H9 (cell line): ENCODE data around the gene ABLIM1. TPM values are rescaled to one million over a fixed set of nuclear protein-coding genes. Genes with fewer than 3 reads are reported as not detected.

Experiments
- DNase-seq: peaks from one replicate; pipeline ENCODE4 v3.0.0-alpha.2; 2017
- H2AFZ ChIP-seq: one replicate; pipeline ENCODE4 v1.6.1; 2013; ENCODE audit warnings: mild to moderate bottlenecking, low read length, control low read depth, moderate library complexity
- H2AK5ac ChIP-seq: 2 replicates; pipeline ENCODE4 v1.6.1; 2013; ENCODE audit warnings: low read length, control low read depth, mixed read lengths; ENCODE audit not compliant: insufficient read length
- H2BK120ac ChIP-seq: one replicate; pipeline ENCODE4 v1.6.1; 2013; ENCODE audit warnings: low read depth, mild to moderate bottlenecking, low read length, control low read depth, inconsistent platforms; ENCODE audit not compliant: poor library complexity, severe bottlenecking
- H2BK12ac ChIP-seq: 2 replicates; pipeline ENCODE4 v1.6.1; 2013; ENCODE audit warnings: low read length, control low read depth, mixed read lengths, low read depth; ENCODE audit not compliant: insufficient read length
- H2BK15ac ChIP-seq: 2 replicates; pipeline ENCODE4 v1.6.1; 2013; ENCODE audit warnings: low read depth, low read length, control low read depth
- H2BK20ac ChIP-seq: one replicate; pipeline ENCODE4 v1.6.1; 2013; ENCODE audit warnings: low read depth, mild to moderate bottlenecking, low read length, control low read depth, inconsistent platforms; ENCODE audit not compliant: poor library complexity, severe bottlenecking
- H2BK5ac ChIP-seq: 2 replicates; pipeline ENCODE4 v1.6.1; 2013; ENCODE audit warnings: low read length, control low read depth, mixed read lengths; ENCODE audit not compliant: insufficient read length
- H3K14ac ChIP-seq: 2 replicates; pipeline ENCODE4 v1.6.1; 2013; ENCODE audit warnings: low read length, control low read depth; ENCODE audit not compliant: insufficient read depth
- H3K18ac ChIP-seq: 2 replicates; pipeline ENCODE4 v1.6.1; 2013; ENCODE audit warnings: low read depth, mild to moderate bottlenecking, mixed read lengths, low read length, control low read depth; ENCODE audit not compliant: insufficient read length
- H3K23ac ChIP-seq: 2 replicates; pipeline ENCODE4 v1.6.1; 2013; ENCODE audit warnings: low read length, control low read depth, mixed read lengths, low read depth; ENCODE audit not compliant: insufficient read length
- H3K23me2 ChIP-seq: 2 replicates; pipeline ENCODE4 v1.6.1; 2013; ENCODE audit warnings: low read depth, mild to moderate bottlenecking, mixed read lengths, low read length, control low read depth; ENCODE audit not compliant: insufficient read length, poor library complexity, severe bottlenecking
- H3K27ac ChIP-seq: 2 replicates; pipeline ENCODE4 v1.5.1; 2013; ENCODE audit warnings: low read length, control low read depth, mixed read lengths, low read depth; ENCODE audit not compliant: insufficient read length
- H3K27me3 ChIP-seq: 2 replicates; pipeline ENCODE4 v1.6.1; 2013; ENCODE audit warnings: low read length, control low read depth, inconsistent platforms; ENCODE audit not compliant: insufficient read depth
- H3K4ac ChIP-seq: 2 replicates; pipeline ENCODE4 v1.6.1; 2013; ENCODE audit warnings: low read depth, mild to moderate bottlenecking, control low read depth, inconsistent platforms, low read length, moderate library complexity
- H3K4me1 ChIP-seq: 2 replicates; pipeline ENCODE4 v1.6.1; 2013; ENCODE audit warnings: low read length, control low read depth, inconsistent platforms; ENCODE audit not compliant: insufficient read depth
- H3K4me2 ChIP-seq: 2 replicates; pipeline ENCODE4 v1.6.1; 2013; ENCODE audit warnings: low read length, control low read depth, mixed read lengths; ENCODE audit not compliant: insufficient read length, insufficient read depth
- H3K56ac ChIP-seq: 2 replicates; pipeline ENCODE4 v1.6.1; 2013; ENCODE audit warnings: low read depth, mild to moderate bottlenecking, mixed read lengths, low read length, control low read depth; ENCODE audit not compliant: insufficient read length
- H3K79me1 ChIP-seq: 2 replicates; pipeline ENCODE4 v1.6.1; 2013; ENCODE audit warnings: low read depth, mild to moderate bottlenecking, moderate library complexity, low read length, control low read depth, inconsistent platforms; ENCODE audit not compliant: insufficient read depth, poor library complexity, severe bottlenecking
- H3K79me2 ChIP-seq: 2 replicates; pipeline ENCODE4 v1.6.1; 2013; ENCODE audit warnings: low read length, control low read depth, inconsistent platforms; ENCODE audit not compliant: insufficient read depth
- H3K9ac ChIP-seq: 2 replicates; pipeline ENCODE4 v1.6.1; 2013; ENCODE audit warnings: low read length, control low read depth, mixed read lengths; ENCODE audit not compliant: insufficient read length; ENCODE audit errors: extremely low read depth
- H3K9me3 ChIP-seq: one replicate; pipeline ENCODE4 v1.6.1; 2013; ENCODE audit warnings: low read depth, low read length, inconsistent platforms; ENCODE audit not compliant: control insufficient read depth
- H3T11ph ChIP-seq: one replicate; pipeline ENCODE4 v1.6.1; 2013; ENCODE audit warnings: mild to moderate bottlenecking, low read length, control low read depth, inconsistent platforms
- H4K20me1 ChIP-seq: one replicate; pipeline ENCODE4 v1.6.1; 2013; ENCODE audit not compliant: control insufficient read depth, insufficient read length, insufficient read depth
- H4K5ac ChIP-seq: 2 replicates; pipeline ENCODE4 v1.6.1; 2013; ENCODE audit warnings: low read depth, mild to moderate bottlenecking, mixed read lengths, low read length, control low read depth; ENCODE audit not compliant: insufficient read length
- H4K8ac ChIP-seq: replicated peaks from 2 replicates; pipeline ENCODE4 v1.6.1; 2013; ENCODE audit warnings: low read length, control low read depth, mixed read lengths, low read depth; ENCODE audit not compliant: insufficient read length
- H4K91ac ChIP-seq: 2 replicates; pipeline ENCODE4 v1.6.1; 2013; ENCODE audit warnings: low read depth, mild to moderate bottlenecking, moderate library complexity, mixed read lengths, low read length, control low read depth; ENCODE audit not compliant: insufficient read length
- H3K27ac Mint-ChIP-seq, 3 experiments: 2 replicates in 2 of 3; 3 replicates in 1 of 3; pipeline ENCODE4 v1.8.0; 2020 to 2021; ENCODE audit warnings: mixed read lengths in 3 of 3, mild to moderate bottlenecking in 1 of 3, moderate library complexity in 1 of 3
- H3K27me3 Mint-ChIP-seq: 2 replicates; pipeline ENCODE4 v1.8.0; 2021; ENCODE audit warnings: low read depth, mild to moderate bottlenecking, moderate library complexity, mixed read lengths
- H3K36me3 Mint-ChIP-seq, 3 experiments: 2 replicates in 2 of 3; 3 replicates in 1 of 3; pipeline ENCODE4 v1.8.0; 2020 to 2021; ENCODE audit warnings: low read depth in 3 of 3, mixed read lengths in 3 of 3; ENCODE audit not compliant: insufficient read depth in 1 of 3
- H3K4me1 Mint-ChIP-seq, 2 experiments: 2 replicates each; pipeline ENCODE4 v1.8.0; 2020; ENCODE audit warnings: mixed read lengths in 2 of 2
- H3K4me3 Mint-ChIP-seq, 2 experiments: 2 replicates in 1 of 2; 3 replicates in 1 of 2; pipeline ENCODE4 v1.8.0; 2020 to 2021; ENCODE audit warnings: mild to moderate bottlenecking in 2 of 2, mixed read lengths in 2 of 2, moderate library complexity in 1 of 2
- H3K9me3 Mint-ChIP-seq, 2 experiments: 2 replicates in 1 of 2; 3 replicates in 1 of 2; pipeline ENCODE4 v1.8.0; 2020; ENCODE audit warnings: mild to moderate bottlenecking in 2 of 2, mixed read lengths in 2 of 2, moderate library complexity in 1 of 2
- WGBS: extraction: QIAGEN DNeasy Blood & Tissue Kit; methylation state at CpG from one replicate; pipeline ENCODE4 v1.1.7; 2013; ENCODE audit warnings: missing lambda C conversion rate, low lambda C conversion rate, mixed read lengths; ENCODE audit not compliant: insufficient read length; ENCODE audit errors: extremely low coverage; 5-methylcytosine and 5-hydroxymethylcytosine counted together
- total RNA-seq: library from RNA; stranded (reverse); gene quantifications from 2 replicates; pipeline ENCODE4 v1.2.1, GENCODE V29; 2021
- TF ChIP-seq, protein P1 (sequence below): fragments of 200-600 bp; sonication (generic); conservative IDR thresholded peaks from 3 replicates; pipeline ENCODE4 v1.8.0; 2021; ENCODE audit warnings: antibody characterized with exemption, mild to moderate bottlenecking

ABLIM1 gene
- total RNA-seq, 1 experiment from 2014 or later: 32.1 TPM

DNA sequence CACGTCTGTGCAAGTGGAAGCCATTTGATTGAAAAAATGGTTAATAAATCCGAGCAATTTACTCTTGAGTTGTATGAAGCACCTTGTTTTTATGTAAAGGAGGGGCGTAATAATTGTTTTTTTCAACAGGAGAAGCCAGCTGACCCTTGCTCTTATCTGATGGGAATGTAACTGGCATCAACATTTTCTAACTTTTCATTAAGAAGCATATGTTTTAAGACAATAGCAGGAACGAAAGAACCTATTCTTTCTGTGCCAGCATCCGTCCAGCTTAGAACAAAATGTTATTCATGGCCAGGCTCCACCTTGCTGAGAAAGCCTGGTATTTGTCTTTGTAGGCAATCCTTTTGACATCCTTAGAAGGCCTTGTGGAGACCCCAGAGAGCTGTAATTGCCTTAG, 231.6 kb downstream of the ABLIM1 start:
- Histone ChIP-seq H4K5ac (no peak overlapping the region), H3K27me3 (no peaks in the 10 kb centered on the region; the same call in 1 of the 2 replicates), H3K27ac (no peak overlapping the region), H3K56ac (no peak overlapping the region), H3K79me2 (no peaks in the 10 kb centered on the region), H3K79me1 (no peaks in the 10 kb centered on the region), H3K18ac (no peak overlapping the region), H3K23me2 (no peaks in the 10 kb centered on the region), H3K14ac (no peak overlapping the region), H3K4me1 (no peaks in the 10 kb centered on the region), H2BK15ac (no peak overlapping the region), H4K20me1 (no peaks in the 10 kb centered on the region), H3K23ac (no peak overlapping the region), H3K4me2 (no peak overlapping the region), H3K9ac (no peak overlapping the region), H2BK120ac (no peak overlapping the region), H4K91ac (no peak overlapping the region), H4K8ac (no peak overlapping the region), H2BK12ac (no peak overlapping the region), H2AFZ (no peak overlapping the region), H2BK5ac (no peak overlapping the region), H3K9me3 (no peaks in the 10 kb centered on the region), H3T11ph (no peak overlapping the region), H2AK5ac (no peak overlapping the region), H3K4ac (no peak overlapping the region), H2BK20ac (no peak overlapping the region)
- Mint-ChIP-seq H3K36me3 (no peaks in the 10 kb centered on the region), H3K9me3 (no peaks in the 10 kb centered on the region), H3K27me3 (no peaks in the 10 kb centered on the region), H3K27ac (no peak overlapping the region), H3K4me3 (no peak overlapping the region), H3K4me1 (peaks cover 3 to 12% of the 10 kb centered on the region in 2 experiments)
- no CpG with 5 or more reads among the region's 5 CpGs for WGBS
- DNase-seq: no peak
- TF ChIP-seq, protein P1, sequence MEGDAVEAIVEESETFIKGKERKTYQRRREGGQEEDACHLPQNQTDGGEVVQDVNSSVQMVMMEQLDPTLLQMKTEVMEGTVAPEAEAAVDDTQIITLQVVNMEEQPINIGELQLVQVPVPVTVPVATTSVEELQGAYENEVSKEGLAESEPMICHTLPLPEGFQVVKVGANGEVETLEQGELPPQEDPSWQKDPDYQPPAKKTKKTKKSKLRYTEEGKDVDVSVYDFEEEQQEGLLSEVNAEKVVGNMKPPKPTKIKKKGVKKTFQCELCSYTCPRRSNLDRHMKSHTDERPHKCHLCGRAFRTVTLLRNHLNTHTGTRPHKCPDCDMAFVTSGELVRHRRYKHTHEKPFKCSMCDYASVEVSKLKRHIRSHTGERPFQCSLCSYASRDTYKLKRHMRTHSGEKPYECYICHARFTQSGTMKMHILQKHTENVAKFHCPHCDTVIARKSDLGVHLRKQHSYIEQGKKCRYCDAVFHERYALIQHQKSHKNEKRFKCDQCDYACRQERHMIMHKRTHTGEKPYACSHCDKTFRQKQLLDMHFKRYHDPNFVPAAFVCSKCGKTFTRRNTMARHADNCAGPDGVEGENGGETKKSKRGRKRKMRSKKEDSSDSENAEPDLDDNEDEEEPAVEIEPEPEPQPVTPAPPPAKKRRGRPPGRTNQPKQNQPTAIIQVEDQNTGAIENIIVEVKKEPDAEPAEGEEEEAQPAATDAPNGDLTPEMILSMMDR: no peak
